DND-41 (cell line): ENCODE results near the gene GORAB.

Source experiments
- ATAC-seq: fragments of 200-7000 bp; cut with Tn5 transposase; 3 replicates; pipeline ENCODE4 v1.9.1; 2021; ENCODE audit warnings: low read depth; ENCODE audit not compliant: insufficient read depth
- DNase-seq: peaks from one replicate; pipeline ENCODE4 v3.0.0-alpha.2; 2020
- H2AFZ ChIP-seq: 2 replicates; pipeline ENCODE4 v1.6.0; 2012; ENCODE audit warnings: low read depth, low read length
- H3K27ac ChIP-seq: 2 replicates; pipeline ENCODE4 v1.5.1; 2012; ENCODE audit warnings: low read length, inconsistent platforms
- H3K27me3 ChIP-seq: fragments of 200-600 bp; sonication (generic); 2 replicates; pipeline ENCODE4 v1.6.0; 2012; ENCODE audit warnings: low read length, mild to moderate bottlenecking, inconsistent platforms; ENCODE audit not compliant: insufficient read depth, poor library complexity
- H3K36me3 ChIP-seq: 2 replicates; pipeline ENCODE4 v1.5.1; 2012; ENCODE audit warnings: low read length, inconsistent platforms; ENCODE audit not compliant: insufficient read depth
- H3K4me1 ChIP-seq: 2 replicates; pipeline ENCODE4 v1.5.1; 2012; ENCODE audit warnings: mild to moderate bottlenecking, low read length; ENCODE audit not compliant: insufficient read depth
- H3K4me2 ChIP-seq: 2 replicates; pipeline ENCODE4 v1.6.0; 2012; ENCODE audit warnings: mild to moderate bottlenecking, moderate library complexity, low read length, inconsistent platforms; ENCODE audit not compliant: insufficient read depth
- H3K4me3 ChIP-seq, 2 experiments: fragments of 200-600 bp in 1 of 2; shearing (Covaris generic) in 1 of 2; 2 replicates each; pipeline ENCODE4 v1.5.1; 2012 to 2016; ENCODE audit warnings: inconsistent platforms in 2 of 2, low read length in 2 of 2, mild to moderate bottlenecking in 2 of 2, low read depth in 1 of 2, moderate library complexity in 1 of 2
- H3K79me2 ChIP-seq: 2 replicates; pipeline ENCODE4 v1.6.0; 2012; ENCODE audit warnings: low read length, inconsistent platforms; ENCODE audit not compliant: insufficient read depth
- H3K9ac ChIP-seq: 2 replicates; pipeline ENCODE4 v1.6.0; 2012; ENCODE audit warnings: low read depth, mild to moderate bottlenecking, inconsistent platforms, low read length, moderate library complexity
- H3K9me3 ChIP-seq: 2 replicates; pipeline ENCODE4 v1.5.1; 2012; ENCODE audit warnings: low read length, moderate library complexity, mild to moderate bottlenecking, inconsistent platforms; ENCODE audit not compliant: insufficient read depth, severe bottlenecking
- H4K20me1 ChIP-seq: 2 replicates; pipeline ENCODE4 v1.6.0; 2012; ENCODE audit warnings: low read length; ENCODE audit not compliant: insufficient read depth
- EZH2 ChIP-seq: IDR thresholded peaks from 3 replicates; pipeline ENCODE4 v1.6.1; 2012; ENCODE audit warnings: borderline replicate concordance, low read depth, mild to moderate bottlenecking, moderate library complexity, low read length, inconsistent platforms; ENCODE audit not compliant: severe bottlenecking
- TF ChIP-seq, protein P1 (sequence below): IDR thresholded peaks from 2 replicates; pipeline ENCODE4 v1.5.1; 2012; ENCODE audit warnings: borderline replicate concordance, low read length, moderate library complexity, mild to moderate bottlenecking; ENCODE audit not compliant: poor library complexity, severe bottlenecking; ENCODE audit errors: extremely low read depth

The GORAB gene

DNA sequence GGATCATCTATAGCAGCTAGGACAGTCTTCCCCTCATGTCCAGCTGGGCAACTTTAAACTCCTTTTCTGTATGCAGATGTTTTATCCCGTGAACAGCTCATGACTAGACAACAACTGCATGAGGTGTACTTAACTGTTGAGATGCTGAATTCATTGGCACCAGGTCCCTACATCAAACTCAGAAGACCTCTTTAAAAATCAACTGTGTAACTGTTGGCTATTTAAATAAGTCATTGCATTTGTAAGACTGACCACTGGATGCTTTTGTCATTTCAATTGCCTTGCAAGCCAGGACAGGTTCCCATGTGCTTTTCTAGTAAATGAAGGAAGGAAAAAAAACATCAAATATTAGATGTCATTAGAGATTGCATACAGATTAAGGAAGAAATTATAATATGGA is 28.3 kb upstream of the GORAB start:
- no peaks in the 10 kb centered on the region for H3K36me3 ChIP-seq
- no peak overlapping the region for H3K9ac ChIP-seq
- no peaks in the 10 kb centered on the region for H3K27me3 ChIP-seq
- no peak overlapping the region for H2AFZ ChIP-seq
- ATAC-seq (no peak), DNase-seq (no peak)
- H3K4me3 ChIP-seq: no peak overlapping the region
- no peaks in the 10 kb centered on the region for H3K4me1 ChIP-seq
- no peaks in the 10 kb centered on the region for H3K9me3 ChIP-seq
- H3K79me2 ChIP-seq: no peaks in the 10 kb centered on the region
- H3K4me2 ChIP-seq: no peak overlapping the region
- no peak overlapping the region for H3K27ac ChIP-seq
- H4K20me1 ChIP-seq: no peaks in the 10 kb centered on the region
- TF ChIP-seq, protein P1, sequence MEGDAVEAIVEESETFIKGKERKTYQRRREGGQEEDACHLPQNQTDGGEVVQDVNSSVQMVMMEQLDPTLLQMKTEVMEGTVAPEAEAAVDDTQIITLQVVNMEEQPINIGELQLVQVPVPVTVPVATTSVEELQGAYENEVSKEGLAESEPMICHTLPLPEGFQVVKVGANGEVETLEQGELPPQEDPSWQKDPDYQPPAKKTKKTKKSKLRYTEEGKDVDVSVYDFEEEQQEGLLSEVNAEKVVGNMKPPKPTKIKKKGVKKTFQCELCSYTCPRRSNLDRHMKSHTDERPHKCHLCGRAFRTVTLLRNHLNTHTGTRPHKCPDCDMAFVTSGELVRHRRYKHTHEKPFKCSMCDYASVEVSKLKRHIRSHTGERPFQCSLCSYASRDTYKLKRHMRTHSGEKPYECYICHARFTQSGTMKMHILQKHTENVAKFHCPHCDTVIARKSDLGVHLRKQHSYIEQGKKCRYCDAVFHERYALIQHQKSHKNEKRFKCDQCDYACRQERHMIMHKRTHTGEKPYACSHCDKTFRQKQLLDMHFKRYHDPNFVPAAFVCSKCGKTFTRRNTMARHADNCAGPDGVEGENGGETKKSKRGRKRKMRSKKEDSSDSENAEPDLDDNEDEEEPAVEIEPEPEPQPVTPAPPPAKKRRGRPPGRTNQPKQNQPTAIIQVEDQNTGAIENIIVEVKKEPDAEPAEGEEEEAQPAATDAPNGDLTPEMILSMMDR: no peak
- no peak for TF ChIP-seq EZH2

DNA sequence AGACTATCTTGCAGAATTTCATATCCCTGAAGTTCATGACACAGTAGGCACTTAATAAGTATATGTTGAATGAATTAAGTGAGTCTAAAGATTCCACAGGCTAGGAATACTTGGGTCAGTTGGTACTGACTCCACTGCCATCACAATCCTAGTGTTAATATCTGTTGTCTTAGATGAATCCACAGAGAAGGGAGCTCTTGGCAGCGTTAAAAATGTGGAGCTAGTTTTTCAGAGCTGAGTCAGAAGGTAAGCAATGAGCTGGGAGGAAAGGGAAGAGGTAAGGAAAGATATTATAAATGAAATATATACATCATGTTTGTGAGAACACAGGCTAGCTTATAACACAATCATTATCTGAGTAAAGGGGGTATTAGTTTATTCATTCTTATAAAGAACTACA is 21.8 kb upstream of the GORAB start:
- H3K27me3 ChIP-seq: no peaks in the 10 kb centered on the region
- H3K4me2 ChIP-seq: no peak overlapping the region
- no peaks in the 10 kb centered on the region for H3K36me3 ChIP-seq
- TF ChIP-seq, protein P1: no peak
- TF ChIP-seq EZH2: no peak
- ATAC-seq (no peak), DNase-seq (no peak)
- H3K79me2 ChIP-seq: no peaks in the 10 kb centered on the region
- H3K9me3 ChIP-seq: no peaks in the 10 kb centered on the region
- H3K27ac ChIP-seq: no peak overlapping the region
- H2AFZ ChIP-seq: no peak overlapping the region
- no peak overlapping the region for H3K9ac ChIP-seq
- no peaks in the 10 kb centered on the region for H4K20me1 ChIP-seq
- peaks cover 14% of the 10 kb centered on the region for H3K4me1 ChIP-seq
- no peak overlapping the region for H3K4me3 ChIP-seq

DNA sequence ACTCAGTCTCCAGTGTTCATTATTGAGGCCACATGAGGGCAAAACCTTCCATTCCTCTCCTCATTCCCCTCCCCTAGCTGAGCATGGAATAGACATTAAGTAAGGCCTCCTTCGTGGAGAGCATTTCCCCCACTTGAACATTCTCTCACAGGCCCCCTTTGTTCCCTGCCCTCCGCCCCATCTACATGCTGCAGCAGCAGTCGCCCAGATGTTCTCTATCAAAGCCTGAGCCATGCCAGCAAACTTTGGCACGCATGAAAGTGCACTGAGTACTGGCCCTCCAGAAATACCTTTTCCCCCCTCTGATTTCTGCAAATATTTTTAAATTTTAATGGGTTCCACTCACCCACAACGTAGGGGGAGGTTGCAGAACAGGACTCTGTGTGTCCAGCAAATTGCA is 20.9 kb upstream of the GORAB start:
- TF ChIP-seq, protein P1: no peak
- no peak for TF ChIP-seq EZH2
- ATAC-seq (no peak), DNase-seq (no peak)
- Histone ChIP-seq H3K27ac (no peak overlapping the region), H3K36me3 (no peaks in the 10 kb centered on the region), H3K27me3 (no peaks in the 10 kb centered on the region), H3K9me3 (no peaks in the 10 kb centered on the region), H3K9ac (no peak overlapping the region), H3K4me1 (peaks cover 14% of the 10 kb centered on the region), H3K4me3 (no peak overlapping the region), H2AFZ (no peak overlapping the region), H3K79me2 (no peaks in the 10 kb centered on the region), H4K20me1 (no peaks in the 10 kb centered on the region), H3K4me2 (no peak overlapping the region)

DNA sequence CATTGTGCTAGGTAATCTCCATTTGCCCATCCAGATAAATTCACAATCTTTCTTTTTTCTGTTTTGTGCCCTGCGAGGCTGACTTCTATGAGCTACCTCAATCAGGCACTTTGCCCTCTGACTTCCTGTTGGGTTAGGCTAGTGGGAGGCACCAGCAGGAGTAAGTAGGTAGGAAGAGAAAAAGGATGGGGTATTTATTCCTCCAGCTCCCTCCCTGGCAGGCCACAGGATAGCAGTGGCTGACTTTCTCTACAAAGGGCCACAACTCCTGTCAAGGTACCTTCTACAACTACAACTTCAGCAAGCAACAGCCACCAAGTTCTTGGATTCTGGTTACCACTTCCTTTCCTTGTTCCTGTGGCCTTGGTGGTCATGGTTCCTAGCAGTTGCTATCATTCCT is 18.8 kb upstream of the GORAB start:
- Histone ChIP-seq H4K20me1 (no peaks in the 10 kb centered on the region), H3K9ac (no peak overlapping the region), H3K27me3 (no peaks in the 10 kb centered on the region), H3K4me3 (no peak overlapping the region), H3K36me3 (no peaks in the 10 kb centered on the region), H3K9me3 (no peaks in the 10 kb centered on the region), H3K79me2 (no peaks in the 10 kb centered on the region), H3K4me2 (no peak overlapping the region), H2AFZ (peak overlapping the region; percentile 61; the same call in 1 of the 2 replicates), H3K4me1 (peaks cover 14% of the 10 kb centered on the region), H3K27ac (peak overlapping the region; percentile 12; the same call in 1 of the 2 replicates)
- ATAC-seq (peak; percentile 97), DNase-seq (peak; percentile 51)
- TF ChIP-seq, protein P1: peak; percentile 58
- TF ChIP-seq EZH2: no peak
